Stimulated activated CD4-positive, alpha-beta T cell treated with anti-CD3 and anti-CD28 coated beads, TNF-alpha, amount 100 ng/mL, for 24 hours (primary cell): Measurements from ENCODE around the gene MICAL3.
"Not testable (repeated sequence)": the region's sequence is repeated elsewhere in the genome, so short reads cannot be mapped to it uniquely, and the experiment has no call there.

Experiments used
- DNase-seq, 3 experiments: peaks; one replicate each; pipeline ENCODE4 v3.0.0-alpha.2; 2020; ENCODE audit warnings: low read depth in 3 of 3

The MICAL3 gene

GRCh38 chr22:18059094-18059417 lies 34.7 kb upstream of the MICAL3 start:
- DNase-seq: no peak

- DNase-seq: no peak
Observed at GRCh38 chr22:18058371-18059093, 34.2 kb upstream of the MICAL3 start.

GRCh38 chr22:18057568-18058209 lies 33.3 kb upstream of the MICAL3 start:
- no peak for DNase-seq

- no peak for DNase-seq
Observed at GRCh38 chr22:18056807-18057474, 32.6 kb upstream of the MICAL3 start.

GRCh38 chr22:18056161-18056666 lies 31.9 kb upstream of the MICAL3 start:
- no peak for DNase-seq

GRCh38 chr22:18055619-18056160 lies 31.3 kb upstream of the MICAL3 start:
- no peak for DNase-seq

- DNase-seq: not testable (repeated sequence)
Observed at GRCh38 chr22:18053216-18053946, 29.0 kb upstream of the MICAL3 start.

- not testable (repeated sequence) for DNase-seq
Observed at GRCh38 chr22:18051113-18051512, 26.8 kb upstream of the MICAL3 start.

GRCh38 chr22:18050065-18050464 lies 25.7 kb upstream of the MICAL3 start:
- DNase-seq: no peak

- no peak for DNase-seq
Observed at GRCh38 chr22:18048441-18048898, 24.1 kb upstream of the MICAL3 start.

GRCh38 chr22:18048041-18048440 lies 23.7 kb upstream of the MICAL3 start:
- no peak for DNase-seq

GRCh38 chr22:18045794-18046193 lies 21.4 kb upstream of the MICAL3 start:
- DNase-seq: no peak

- no peak for DNase-seq
Observed at GRCh38 chr22:18044548-18045271, 20.3 kb upstream of the MICAL3 start.

- no peak for DNase-seq
Observed at GRCh38 chr22:18042685-18043084, 18.3 kb upstream of the MICAL3 start.

- not testable (repeated sequence) for DNase-seq
Observed at GRCh38 chr22:18040898-18041297, 16.5 kb upstream of the MICAL3 start.

- DNase-seq: no peak
Observed at GRCh38 chr22:18035751-18036150, 11.4 kb upstream of the MICAL3 start.

GRCh38 chr22:18034076-18034475 lies 9.7 kb upstream of the MICAL3 start:
- no peak for DNase-seq

- no peak for DNase-seq
Observed at GRCh38 chr22:18033204-18033998, 9.0 kb upstream of the MICAL3 start.

- DNase-seq: no peak
Observed at GRCh38 chr22:18032455-18033101, 8.2 kb upstream of the MICAL3 start.
